HG03095 (cell line): ENCODE measurements around the gene MARCHF3.

Experiments
- ATAC-seq: cut with Tn5 transposase; IDR thresholded peaks from one replicate; pipeline ENCODE4 v1.9.1; 2021; ENCODE audit warnings: moderate library complexity; ENCODE audit not compliant: unreplicated experiment

The MARCHF3 gene

GRCh38 chr5:126818736-126819135, 211.6 kb downstream of the MARCHF3 start:
- no peak for ATAC-seq
